ENCODE data around the gene TMPRSS4. TPM values are rescaled to one million over a fixed set of nuclear protein-coding genes. Genes with fewer than 3 reads are reported as not detected.

TMPRSS4 gene
- total and polyA plus RNA-seq, 2 of the 4 experiments (the other 2 are of a cell fraction) = not detected

DNA sequence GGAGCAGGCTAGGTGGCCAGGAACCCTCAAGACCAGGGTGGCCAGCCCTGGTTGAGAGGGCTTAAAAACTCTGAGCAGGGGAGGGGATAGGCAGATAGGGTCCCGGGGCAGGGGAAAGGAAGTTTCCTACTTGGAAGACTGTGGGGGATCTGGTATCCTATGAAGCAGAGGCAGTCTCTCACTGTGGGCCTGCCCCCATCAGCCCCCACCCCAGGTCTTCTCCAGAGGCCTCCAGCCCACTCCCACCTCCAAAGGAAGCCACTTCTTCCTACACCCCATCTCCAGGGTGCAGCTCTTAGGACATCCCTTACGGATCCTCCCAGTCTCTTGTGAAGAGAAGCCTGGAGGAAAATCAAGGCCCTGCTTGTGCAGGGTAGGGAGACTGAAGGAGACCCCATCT lies 59.5 kb downstream of the TMPRSS4 start:
- no CpG with 5 or more reads among the region's 2 CpGs for WGBS, 2 experiments (ENCODE audit: extremely low coverage in 2 of 2, insufficient read length in 1 of 2)
- no peaks in the 10 kb centered on the region for H3K9me1 ChIP-seq (ENCODE audit: insufficient read depth, low read length)
- H4K20me1 ChIP-seq (ENCODE audit: insufficient read depth, low read length) = no peaks in the 10 kb centered on the region
- DNase-seq (no peak), ATAC-seq (ENCODE audit: low read depth) (no peak)
- in situ Hi-C loops (cut with MboI; ENCODE audit: low sequenced_read_pairs) = no loop called here
- H3K4me1 ChIP-seq (ENCODE audit: control insufficient read depth, insufficient read depth, low read length) = no peaks in the 10 kb centered on the region
- H2AK9ac ChIP-seq (replicated peaks; ENCODE audit: low read depth, low read length, poor library complexity) = no peak overlapping the region
- no TSS peak for BruUV-seq (replicated peaks)
- no peak overlapping the region for H2BK20ac ChIP-seq (ENCODE audit: low read depth, low read length)
- H4K5ac ChIP-seq (ENCODE audit: low read depth, low read length) = no peak overlapping the region
- no peak overlapping the region for H3K4me3 ChIP-seq (ENCODE audit: insufficient read depth, low read depth, low read length)
- H3K36me3 ChIP-seq (ENCODE audit: control insufficient read depth, insufficient read depth, low read length) = no peaks in the 10 kb centered on the region
- H3K18ac ChIP-seq (ENCODE audit: low read depth, low read length) = no peak overlapping the region
- no peak overlapping the region for H3K14ac ChIP-seq (replicated peaks; ENCODE audit: low read depth, low read length)
- no peak overlapping the region for H2BK5ac ChIP-seq (ENCODE audit: low read depth, low read length, poor library complexity, severe bottlenecking)
- H3K9ac ChIP-seq (ENCODE audit: low read depth, low read length) = no peak overlapping the region
- dilution Hi-C loops (cut with HindIII; ENCODE audit: low sequenced_read_pairs, unreplicated experiment) = no loop called here
- no peak overlapping the region for H3K4ac ChIP-seq (ENCODE audit: low read depth, low read length)
- CTCF ChIA-PET = no interaction called here
- no peak overlapping the region for H3K23ac ChIP-seq (ENCODE audit: low read depth, low read length)
- no peak overlapping the region for H3K27ac ChIP-seq (ENCODE audit: insufficient read depth, low read length)
- intact Hi-C loops (cut with micrococcal nuclease) = no loop called here
- TF ChIP-seq RCOR1 (IDR thresholded peaks at IDR 0.05; ENCODE audit: insufficient replicate concordance, low read length) = no peak
- TF ChIP-seq, protein P1, sequence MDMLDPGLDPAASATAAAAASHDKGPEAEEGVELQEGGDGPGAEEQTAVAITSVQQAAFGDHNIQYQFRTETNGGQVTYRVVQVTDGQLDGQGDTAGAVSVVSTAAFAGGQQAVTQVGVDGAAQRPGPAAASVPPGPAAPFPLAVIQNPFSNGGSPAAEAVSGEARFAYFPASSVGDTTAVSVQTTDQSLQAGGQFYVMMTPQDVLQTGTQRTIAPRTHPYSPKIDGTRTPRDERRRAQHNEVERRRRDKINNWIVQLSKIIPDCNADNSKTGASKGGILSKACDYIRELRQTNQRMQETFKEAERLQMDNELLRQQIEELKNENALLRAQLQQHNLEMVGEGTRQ (IDR thresholded peaks at IDR 0.05; ENCODE audit: low read depth, low read length) = no peak
- no peak for TF ChIP-seq MXI1 (IDR thresholded peaks at IDR 0.05; ENCODE audit: borderline replicate concordance, low read depth, low read length)
- no peak for TF ChIP-seq RFX5 (IDR thresholded peaks at IDR 0.05; ENCODE audit: low read depth, low read length)
- TF ChIP-seq SMC3 (IDR thresholded peaks at IDR 0.05; ENCODE audit: low read depth, low read length) = no peak
- TF ChIP-seq CEBPB (IDR thresholded peaks at IDR 0.05; ENCODE audit: low read depth, low read length) = no peak
- no peak for TF ChIP-seq MAZ (IDR thresholded peaks at IDR 0.05; ENCODE audit: borderline replicate concordance, low read depth, low read length)
- no peak for TF ChIP-seq MAFK (IDR thresholded peaks at IDR 0.05; ENCODE audit: low read depth, low read length)
- no peak for TF ChIP-seq FOS (IDR thresholded peaks at IDR 0.05; ENCODE audit: low read depth, low read length)
- TF ChIP-seq POLR2A (IDR thresholded peaks at IDR 0.05; ENCODE audit: low read depth, low read length) = no peak
- TF ChIP-seq, protein P2, sequence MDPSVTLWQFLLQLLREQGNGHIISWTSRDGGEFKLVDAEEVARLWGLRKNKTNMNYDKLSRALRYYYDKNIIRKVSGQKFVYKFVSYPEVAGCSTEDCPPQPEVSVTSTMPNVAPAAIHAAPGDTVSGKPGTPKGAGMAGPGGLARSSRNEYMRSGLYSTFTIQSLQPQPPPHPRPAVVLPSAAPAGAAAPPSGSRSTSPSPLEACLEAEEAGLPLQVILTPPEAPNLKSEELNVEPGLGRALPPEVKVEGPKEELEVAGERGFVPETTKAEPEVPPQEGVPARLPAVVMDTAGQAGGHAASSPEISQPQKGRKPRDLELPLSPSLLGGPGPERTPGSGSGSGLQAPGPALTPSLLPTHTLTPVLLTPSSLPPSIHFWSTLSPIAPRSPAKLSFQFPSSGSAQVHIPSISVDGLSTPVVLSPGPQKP (IDR thresholded peaks at IDR 0.05; ENCODE audit: borderline replicate concordance, low read depth, low read length) = no peak
- no peak for TF ChIP-seq BHLHE40 (IDR thresholded peaks at IDR 0.05; ENCODE audit: low read depth, low read length)
- TF ChIP-seq RAD21 (IDR thresholded peaks at IDR 0.05; ENCODE audit: low read length) = no peak
- no peak for TF ChIP-seq CHD1 (IDR thresholded peaks at IDR 0.05; ENCODE audit: low read depth, low read length)
- TF ChIP-seq, protein P3, sequence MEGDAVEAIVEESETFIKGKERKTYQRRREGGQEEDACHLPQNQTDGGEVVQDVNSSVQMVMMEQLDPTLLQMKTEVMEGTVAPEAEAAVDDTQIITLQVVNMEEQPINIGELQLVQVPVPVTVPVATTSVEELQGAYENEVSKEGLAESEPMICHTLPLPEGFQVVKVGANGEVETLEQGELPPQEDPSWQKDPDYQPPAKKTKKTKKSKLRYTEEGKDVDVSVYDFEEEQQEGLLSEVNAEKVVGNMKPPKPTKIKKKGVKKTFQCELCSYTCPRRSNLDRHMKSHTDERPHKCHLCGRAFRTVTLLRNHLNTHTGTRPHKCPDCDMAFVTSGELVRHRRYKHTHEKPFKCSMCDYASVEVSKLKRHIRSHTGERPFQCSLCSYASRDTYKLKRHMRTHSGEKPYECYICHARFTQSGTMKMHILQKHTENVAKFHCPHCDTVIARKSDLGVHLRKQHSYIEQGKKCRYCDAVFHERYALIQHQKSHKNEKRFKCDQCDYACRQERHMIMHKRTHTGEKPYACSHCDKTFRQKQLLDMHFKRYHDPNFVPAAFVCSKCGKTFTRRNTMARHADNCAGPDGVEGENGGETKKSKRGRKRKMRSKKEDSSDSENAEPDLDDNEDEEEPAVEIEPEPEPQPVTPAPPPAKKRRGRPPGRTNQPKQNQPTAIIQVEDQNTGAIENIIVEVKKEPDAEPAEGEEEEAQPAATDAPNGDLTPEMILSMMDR (conservative IDR thresholded peaks at IDR 0.05; ENCODE audit: low read depth, low read length) = no peak
- TF ChIP-seq NFE2L2 (IDR thresholded peaks at IDR 0.05; ENCODE audit: low read depth, low read length) = no peak
- H3K56ac ChIP-seq (ENCODE audit: extremely low read depth, insufficient read depth, low read length) = no peak overlapping the region
- H2BK15ac ChIP-seq (ENCODE audit: low read depth, low read length) = no peak overlapping the region
- POLR2A ChIA-PET (ENCODE audit: unreplicated experiment) = no interaction called here
- H2BK120ac ChIP-seq (ENCODE audit: low read depth, low read length) = no peak overlapping the region
- no peaks in the 10 kb centered on the region for H3K79me1 ChIP-seq (ENCODE audit: low read depth in 1 of 2, low read length in 2 of 2)
- no peak overlapping the region for H2AFZ ChIP-seq (replicated peaks; ENCODE audit: low read length, poor library complexity)
- no peak overlapping the region for H4K91ac ChIP-seq (ENCODE audit: insufficient read depth, low read depth, low read length)
- no peak overlapping the region for H2AK5ac ChIP-seq (ENCODE audit: low read depth, low read length)
- H4K8ac ChIP-seq (ENCODE audit: low read depth in 2 of 2, low read length in 2 of 2) = no peak overlapping the region
- peaks cover 14% of the 10 kb centered on the region for H3K27me3 ChIP-seq (ENCODE audit: control insufficient read depth, insufficient read depth, low read length)
- no peak overlapping the region for H3K4me2 ChIP-seq (ENCODE audit: low read depth, low read length)
- H3K9me3 ChIP-seq (ENCODE audit: control insufficient read depth, insufficient read depth, low read length) = no peaks in the 10 kb centered on the region

All from IMR-90 (cell line).